Measurements from ENCODE around the gene RAB11FIP4. TPM values are rescaled to one million over a fixed set of nuclear protein-coding genes. Genes with fewer than 3 reads are reported as not detected.

RAB11FIP4 gene
- polyA plus RNA-seq, 5 donors, result 5.9 to 8.4 (median 7.1) TPM

DNA sequence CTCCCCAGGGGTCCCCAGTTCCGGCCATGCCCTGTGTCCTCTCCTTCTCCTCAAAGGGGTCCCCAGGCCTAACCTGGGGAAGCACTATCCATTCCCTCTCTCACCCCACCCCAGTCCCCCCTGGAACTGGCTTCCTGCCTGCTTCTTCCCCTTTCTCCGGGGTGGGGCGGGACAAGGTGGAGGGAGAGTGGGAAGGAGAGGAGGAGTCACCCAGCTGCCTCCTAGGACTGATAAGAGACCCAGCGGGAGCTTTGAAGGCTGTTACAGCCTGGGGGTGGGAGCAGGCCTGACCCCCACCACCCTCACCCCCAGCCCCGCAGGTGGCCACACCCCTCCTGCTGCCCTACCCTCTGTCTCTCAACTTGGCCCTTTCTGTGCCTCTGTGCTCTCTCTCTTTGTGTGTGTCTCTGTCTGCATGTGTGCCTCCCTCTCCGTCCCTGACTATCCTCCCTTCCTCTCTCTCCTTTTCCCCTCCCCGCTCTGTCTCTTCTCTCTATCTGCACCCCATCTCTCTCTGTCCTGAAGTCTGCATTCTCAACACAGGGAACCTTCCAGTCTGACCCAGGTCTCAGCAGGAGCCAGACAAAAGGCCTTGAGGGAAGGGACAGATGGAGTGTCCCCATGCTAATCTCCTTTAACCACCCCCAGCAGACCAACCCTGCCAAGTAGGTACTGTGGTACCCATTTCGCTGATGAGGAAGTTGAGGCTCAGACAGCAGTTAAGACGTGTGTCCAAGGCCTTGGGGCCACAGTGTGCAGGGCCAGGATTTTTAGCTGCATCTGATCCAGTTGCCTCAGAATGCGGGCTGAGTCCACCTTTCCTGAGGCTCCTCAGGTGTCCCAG is 66.1 kb downstream of the RAB11FIP4 start:
- DNase-seq, result no peak

DNA sequence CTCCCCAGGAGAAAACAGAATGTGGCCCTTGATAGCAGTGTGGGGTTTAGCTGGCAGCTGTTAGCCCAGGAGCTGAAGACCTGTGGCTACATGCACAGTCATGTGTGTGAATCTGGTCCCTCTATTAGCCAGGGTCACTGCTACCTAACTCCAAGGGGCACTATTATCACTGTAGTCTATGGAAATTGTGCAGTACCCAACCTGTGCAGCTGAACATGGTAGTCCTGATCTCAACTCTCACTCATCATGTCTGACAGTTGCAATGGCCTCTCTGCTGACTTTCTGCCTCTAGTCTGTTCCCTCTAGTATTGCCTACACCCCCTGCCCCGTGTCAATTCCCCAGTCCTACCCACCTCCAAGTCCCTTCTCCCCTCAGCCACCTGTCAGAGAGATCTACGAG is 67.4 kb downstream of the RAB11FIP4 start:
- no peak for DNase-seq

DNA sequence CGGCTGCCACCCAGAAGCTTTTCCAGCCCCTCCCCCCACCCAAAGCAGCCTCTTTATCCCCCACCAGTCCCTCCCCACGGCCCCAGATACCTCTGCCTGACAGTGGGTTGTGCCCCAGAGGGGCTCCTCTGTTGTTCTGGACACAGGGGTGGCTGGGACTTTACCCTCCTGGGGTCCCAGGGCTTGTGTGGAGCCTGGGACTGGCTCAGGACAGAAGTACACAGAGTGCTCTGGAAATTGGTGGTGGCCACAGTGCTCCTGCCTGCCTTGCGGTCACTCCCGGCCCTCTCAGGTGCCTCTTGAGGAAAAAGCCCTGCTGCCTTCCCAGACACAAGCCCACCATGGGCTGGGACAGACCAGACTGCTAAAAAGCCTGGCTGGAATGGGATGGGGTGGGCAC is 68.2 kb downstream of the RAB11FIP4 start:
- DNase-seq, result no peak

DNA sequence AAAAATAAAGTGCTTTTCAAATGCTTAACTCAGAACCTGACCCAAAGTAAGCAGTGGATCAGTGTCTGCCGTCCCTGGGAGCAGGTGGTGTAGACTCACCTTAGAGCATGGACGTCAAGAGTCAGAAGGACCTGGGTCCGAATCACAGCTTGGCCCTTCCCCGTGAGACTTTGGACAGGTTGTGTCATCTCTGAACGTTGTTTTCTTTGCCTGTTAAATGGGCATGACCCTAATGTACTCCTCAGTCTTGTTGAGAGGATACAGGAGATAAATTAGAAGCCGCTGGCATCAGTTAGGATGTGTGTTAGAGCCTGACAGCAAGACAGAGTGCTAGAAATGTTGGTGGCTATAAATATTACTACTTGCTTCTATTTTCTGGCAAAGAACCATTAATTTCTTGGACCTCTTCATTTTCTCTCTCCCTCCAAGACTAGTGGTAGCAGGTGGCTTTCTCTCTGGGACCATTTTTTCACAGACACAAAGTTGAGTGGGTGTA is 68.8 kb downstream of the RAB11FIP4 start:
- no peak for DNase-seq

DNA sequence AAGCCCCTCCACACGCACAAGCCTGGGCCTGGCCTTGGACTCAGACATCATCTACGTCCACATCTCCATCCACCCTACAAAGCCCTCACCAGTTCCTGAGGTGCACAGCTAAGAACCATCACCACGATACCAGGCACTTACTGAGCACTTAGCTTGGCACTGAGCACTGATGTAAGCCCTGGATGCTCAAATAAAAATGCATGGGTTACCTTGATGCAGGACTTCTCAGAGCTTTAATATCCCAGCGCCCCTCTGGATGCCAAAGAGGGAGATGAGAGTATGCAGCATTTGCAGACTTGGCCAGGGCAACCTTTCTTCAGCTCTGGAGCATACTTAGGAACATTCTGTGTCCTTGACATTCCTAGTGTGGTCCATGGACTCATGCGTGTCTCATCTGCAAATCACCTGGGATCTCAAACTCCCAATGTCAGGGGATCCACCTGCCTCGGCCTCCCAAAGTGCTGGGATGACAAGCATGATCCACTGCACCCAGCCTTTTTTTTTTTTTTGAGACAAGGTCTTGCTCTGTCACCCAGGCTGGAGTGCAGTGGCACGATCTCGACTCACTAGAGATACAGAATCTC is 69.8 kb downstream of the RAB11FIP4 start:
- DNase-seq, result no peak

DNA sequence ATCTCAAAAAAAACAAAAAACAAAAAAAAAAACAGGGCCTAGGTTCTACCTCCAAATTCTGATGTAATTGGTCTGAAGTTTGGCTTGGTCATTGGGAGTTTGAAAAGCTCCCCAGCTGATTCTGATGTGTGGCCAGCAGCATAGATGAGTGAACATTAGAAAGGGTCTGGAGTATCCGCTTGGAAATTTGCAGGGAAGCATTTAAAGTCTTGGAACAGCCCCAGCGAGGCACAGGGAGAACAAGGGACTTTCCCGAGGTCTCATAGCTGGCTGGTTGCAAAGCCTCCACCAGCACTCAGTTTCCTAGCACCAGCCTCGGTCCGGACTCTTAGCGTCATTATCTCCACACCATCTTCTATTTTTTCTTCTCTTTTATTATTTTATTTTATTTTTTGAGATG is 70.8 kb downstream of the RAB11FIP4 start:
- no peak for DNase-seq

DNA sequence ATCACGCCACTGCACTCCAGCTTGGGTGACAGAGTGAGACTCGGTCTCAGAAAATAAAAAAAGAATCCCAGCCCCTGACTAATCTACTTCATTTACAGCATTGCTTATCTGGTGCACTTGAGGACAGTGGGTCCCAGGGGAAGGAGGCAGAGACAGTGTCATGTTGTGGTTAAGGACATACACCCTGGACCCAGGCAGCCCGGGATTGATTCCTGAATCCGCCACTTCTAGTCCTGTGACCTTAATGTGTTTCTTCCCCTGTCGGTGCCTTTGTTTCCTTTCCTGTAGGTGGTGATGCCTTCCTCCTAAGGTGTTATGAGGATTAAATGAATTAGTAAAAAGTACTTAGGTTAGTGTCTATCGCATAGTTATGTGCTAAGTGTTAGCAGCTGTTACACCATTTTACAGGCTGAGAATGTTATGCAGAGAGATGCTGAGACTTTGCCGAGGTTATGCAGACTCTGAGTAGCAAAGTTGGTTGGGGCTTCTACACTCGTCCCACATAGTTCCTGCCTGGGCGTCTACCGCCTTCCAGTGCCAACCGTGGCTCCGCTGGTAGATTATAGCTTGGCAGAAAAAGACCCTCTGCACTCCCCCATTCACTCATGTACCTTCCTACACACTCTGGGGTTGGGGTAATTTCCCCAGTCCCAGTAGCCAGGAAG is 74.8 kb downstream of the RAB11FIP4 start:
- no peak for DNase-seq

DNA sequence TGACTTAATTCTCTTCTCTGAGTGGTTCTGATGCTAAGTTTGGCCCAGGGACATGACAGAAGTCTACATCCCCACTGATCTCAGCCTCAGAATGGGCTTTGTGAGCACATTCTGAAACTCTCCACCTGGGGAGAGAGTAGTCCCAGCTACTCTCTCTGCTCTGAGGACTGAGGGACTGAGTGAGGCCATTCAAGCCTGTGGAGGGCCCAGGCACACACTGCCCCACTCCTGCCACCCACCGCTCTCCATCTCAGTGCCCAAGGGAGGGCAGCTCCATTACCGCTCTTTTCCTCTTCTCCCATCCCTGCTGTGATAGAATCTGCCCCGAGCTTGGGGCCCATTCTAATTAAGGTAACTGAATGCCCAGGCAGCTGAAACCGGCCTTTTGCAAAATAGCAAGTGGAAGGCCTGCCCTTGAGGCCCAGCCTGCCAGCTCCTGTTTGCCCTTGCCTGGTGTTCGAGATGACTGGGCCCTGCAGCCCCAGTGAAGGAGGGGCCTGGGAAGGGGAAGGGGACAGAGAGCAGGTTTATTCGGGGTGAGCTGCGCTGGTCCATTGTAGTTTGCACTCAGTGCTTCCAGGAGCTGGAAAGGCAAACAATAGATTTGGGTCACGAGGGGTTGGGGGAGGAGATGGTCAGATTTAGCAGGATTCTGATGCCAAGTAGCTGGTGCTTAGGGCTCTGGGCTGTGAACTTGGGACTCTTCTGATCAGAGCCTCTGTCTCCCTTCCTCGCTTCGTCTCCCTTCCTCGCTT is 76.2 kb downstream of the RAB11FIP4 start:
- DNase-seq, result no peak

DNA sequence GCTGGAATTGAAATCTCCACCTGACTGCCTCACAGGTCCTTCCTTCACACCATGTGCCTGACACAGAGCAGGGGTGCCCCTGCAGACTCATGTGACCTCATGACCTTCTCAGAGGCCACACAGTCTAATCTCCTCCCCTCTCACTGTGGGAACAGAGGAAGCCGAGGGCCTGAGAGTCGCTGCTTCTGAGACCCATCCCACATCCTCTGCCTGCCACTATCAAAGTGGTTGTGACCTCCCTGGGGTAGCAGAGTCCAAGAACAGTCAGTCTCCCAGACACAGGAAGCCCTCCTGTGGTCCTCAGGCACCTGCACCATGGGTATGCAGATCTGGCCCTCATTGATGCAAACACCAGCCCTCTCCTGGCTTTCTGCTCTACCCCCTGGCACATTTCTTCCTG is 78.5 kb downstream of the RAB11FIP4 start:
- no peak for DNase-seq

DNA sequence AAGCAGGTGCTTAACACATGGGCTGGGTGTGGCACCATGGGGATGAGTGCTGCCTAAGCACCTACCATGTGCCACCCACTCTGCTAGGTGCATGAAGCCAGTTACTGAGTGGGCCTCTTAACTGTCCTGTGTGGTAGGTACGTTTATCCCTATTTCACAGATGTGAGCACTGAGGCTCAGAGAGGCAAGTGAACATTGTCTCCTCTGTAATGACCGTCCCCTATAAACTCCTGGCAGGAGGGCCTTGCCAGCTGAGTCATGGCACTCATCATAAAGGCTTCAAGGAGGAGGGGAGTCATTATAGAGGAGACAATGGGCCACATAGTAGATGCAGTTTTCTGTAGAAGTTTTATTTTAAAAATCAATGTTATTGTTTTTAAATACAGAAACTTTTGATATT is 79.1 kb downstream of the RAB11FIP4 start:
- no peak for DNase-seq

DNA sequence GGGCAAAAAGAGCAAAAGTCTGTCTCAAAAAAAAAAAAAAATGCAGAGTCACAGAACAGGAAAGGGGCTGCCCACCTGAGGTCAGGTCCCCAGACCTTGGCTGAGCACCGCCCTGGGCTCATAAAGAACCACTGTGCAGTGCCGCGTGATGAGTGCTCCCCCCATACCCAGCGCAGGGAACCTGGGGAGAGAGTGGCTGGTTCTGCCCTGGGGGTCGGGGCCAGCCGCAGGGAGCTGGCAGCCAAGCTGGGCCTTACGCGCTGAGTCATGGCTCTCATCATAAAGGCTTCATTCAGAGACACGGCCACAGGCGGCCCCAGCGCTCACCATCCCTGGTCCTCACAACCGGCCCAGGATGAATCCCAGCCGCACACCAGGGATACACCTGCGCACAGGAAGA is 80.7 kb downstream of the RAB11FIP4 start:
- no peak for DNase-seq

DNA sequence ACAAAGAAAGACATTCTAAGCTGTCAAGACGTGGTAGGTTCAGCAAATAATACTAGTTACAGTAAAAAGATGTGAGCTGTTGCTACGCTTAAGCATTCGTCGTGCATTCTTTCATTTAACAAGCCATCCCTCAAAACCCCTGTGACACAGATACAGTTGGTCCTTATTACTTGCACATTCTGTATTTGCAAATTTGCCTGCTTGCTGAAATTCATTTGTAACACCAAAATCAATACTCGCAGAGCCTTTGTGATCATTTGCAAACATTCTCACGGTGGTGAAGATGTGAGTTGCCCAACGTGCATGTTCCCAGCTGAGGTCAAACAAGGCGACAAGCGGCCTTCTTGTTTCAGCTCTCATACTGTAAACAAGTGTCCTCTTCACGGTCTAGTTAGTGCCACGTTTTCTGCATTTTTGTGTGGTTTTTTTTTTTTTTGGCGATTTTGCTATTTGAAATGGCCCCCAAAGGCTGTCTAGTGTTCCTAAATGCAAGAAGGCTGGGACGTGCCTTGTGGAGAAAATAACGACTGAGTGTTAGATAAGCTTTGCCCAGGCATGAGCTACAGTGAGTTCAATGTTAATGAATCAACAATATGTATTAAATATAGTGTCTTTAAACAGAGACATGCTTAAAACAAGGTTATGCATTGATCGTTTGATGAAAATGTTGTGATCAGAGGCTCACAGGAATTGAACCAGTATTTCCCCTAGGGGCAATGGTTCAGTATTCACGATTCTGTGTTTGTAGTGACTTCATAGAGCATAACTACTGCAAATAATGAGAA is 84.1 kb downstream of the RAB11FIP4 start:
- DNase-seq, result no peak

DNA sequence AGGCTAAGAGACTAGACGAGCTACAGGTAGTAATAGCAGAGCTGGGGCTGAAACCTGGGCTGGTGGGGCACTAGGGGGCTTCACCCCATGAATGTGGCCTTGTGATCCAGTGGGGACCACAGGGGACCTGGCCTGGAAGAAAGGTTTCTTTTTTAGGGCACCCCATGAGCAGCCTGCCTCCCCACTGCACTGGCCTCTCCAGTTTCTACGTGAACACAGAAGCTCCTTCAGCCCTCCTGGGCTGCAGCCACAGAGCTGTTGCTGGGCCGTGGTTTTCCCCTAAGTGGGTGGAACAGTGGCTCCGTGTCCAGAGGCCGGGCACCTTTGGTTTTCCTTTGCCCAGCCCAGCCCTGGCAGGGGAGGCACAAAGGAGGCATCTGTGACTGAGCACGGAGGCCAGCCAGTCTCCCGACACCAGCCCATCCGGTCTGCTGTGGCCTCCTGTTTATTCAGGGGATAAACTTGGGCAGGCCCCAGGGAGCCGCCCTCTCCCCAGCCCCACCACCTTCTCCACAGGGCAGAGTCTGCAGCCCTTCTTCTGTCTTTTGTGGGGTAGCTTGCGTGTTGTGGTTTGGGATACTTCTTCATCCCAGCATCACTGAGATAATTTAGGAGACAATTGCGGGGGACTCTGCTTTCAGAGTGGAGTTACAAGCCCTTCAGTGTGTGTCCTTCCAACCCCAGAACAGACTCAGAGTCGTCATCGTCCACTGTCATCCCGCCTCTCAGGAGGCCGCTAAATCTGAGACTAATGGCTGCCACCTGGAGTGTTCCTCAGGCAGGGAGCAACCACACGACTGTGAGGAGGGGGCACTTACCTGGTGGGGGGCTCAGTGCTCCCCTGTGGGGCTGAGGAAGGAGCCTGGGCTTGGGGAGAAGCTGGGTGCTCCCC is 85.3 kb downstream of the RAB11FIP4 start:
- no peak for DNase-seq

DNA sequence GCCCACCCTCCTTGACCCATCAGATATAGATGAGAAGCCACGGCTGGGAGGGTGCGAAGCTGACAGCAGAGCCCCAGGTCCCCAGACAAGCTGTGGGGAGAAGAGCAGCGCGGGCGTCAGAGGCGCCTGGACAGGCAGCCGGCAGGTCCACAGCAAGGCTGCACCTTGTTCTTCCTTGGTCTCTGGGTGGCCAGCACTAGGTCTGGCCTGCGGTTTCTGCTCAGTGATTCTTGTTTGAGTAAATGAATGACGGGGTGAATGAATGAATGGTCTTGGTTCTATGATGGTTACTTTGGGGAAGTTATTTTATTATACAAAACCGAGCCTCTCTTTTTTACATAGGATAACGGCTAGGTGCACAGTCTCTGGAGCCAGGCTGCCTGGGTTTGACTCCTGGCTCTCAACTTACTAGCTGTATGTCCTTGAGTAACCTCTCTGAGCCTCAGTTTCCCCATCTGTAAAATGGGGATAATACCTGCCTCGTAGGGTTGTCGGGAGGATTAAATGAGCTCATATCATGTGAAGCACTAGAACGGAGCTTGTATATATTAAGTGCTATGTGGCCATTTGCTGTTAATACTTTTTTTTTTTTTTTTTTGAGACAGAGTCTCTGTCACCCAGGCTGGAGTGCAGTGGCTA is 86.1 kb downstream of the RAB11FIP4 start:
- DNase-seq, result no peak

DNA sequence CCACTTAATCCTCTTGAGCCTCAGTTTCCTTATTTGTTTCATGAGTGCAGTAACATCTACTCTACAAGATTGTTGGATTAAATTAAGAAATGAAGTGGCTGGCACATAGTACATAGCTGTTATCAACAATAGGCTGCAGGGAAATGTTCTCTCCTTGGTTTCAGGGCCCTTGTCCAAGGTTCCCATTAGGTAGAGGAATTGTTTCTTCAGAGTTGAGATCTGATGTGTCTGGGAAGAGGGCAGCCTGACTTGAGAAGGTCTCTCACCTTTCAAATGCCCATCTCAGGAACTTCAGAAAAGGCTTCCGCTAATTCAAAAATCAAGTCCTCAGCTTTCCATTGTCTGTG is 87.6 kb downstream of the RAB11FIP4 start:
- no peak for DNase-seq

DNA sequence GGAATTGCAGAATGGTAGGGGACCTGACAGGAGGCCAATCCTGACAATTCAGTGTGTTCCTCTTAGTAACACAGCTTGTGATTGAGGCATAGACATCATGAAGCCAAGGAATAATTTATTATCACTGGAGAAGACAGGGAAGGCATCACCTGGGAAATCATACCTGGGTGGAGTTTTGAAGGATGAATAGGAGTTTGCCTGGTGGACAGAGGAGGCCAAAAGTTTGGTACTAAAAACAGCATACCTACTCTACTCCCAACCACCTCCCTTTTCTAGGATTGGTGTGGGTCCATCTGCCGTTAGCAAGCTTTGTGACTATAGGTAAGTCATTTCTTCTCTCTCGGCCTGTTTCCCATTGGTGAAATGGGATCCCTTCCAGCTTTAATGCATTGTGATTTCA is 88.0 kb downstream of the RAB11FIP4 start:
- DNase-seq, result no peak

DNA sequence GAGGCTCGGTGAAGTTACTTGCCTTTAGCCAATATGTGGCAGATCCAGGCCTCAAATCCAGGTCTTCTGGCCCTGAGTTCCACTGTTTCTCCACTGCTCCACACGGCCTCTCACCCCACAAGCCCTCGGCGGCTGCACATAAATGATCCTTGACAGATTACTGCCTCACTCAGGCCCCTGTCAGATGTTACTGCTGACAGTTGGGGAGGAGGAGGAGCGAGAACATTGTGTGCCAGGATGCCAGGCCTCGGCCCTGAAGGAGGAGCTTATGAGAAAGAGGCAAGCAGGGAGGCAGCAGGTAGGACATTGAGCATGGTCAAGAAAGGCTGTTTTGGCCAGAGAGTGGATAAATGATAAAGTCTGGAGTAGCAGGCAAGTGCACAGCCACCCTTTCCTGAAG is 88.6 kb downstream of the RAB11FIP4 start:
- no peak for DNase-seq

DNA sequence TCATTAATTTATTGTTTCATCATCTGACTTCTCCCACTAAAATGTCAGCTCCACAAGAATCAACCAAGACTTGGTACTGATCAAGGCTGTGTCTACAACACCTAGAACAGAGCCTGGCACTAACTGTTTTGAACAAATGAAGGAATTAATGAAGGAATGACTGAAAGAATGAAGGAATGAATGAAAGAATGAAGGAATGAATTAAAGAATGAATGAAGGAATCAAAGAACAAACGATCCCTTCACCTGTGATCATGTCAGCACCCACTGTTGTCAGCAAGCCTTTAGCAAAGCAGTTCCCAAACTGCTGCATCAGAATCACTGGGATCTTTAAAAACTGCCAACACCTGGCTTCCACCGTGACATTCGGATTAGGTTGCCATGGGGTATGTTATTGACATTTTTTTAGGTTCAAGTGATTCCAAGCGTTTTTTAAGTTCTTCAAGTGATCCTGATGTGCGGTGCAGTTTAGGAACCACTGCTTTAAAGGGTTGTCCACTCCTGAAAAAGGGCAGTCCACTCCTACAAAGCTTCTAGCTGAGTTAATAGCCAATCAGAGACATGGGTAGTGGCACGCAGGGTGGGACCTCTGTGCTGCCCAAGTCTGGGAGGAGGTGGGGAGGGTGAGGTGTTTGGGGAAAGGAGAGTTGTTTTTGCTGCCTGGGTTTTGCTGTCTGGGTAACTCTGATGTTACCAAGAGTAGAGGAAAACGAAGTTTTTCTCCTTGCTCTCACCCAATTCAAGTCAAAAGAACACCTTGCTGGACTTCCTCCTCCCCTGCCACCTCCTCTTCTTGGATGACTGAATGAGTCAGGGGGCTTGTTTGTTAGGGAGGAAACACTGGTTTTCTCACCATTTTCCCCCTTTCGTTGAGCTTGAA is 89.7 kb downstream of the RAB11FIP4 start:
- no peak for DNase-seq

DNA sequence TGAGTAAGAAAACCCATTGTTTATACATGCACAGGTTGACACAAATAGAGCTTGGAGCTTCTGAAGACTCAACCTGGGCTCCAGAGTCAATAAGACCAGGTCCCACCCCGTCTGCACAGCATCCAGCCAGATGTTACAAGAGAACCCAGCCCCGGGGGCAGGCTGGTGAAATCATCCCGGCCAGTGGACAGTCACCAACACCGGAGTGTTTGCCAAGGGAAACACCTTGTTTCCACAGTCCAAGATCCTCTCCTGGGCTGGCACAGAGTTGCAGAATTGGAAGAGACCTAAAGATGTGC is 90.3 kb downstream of the RAB11FIP4 start:
- DNase-seq, result no peak

Measured in right lung (tissue), 5 donors.